GM12878 (cell line): ENCODE measurements around the gene EYS. TPM values are rescaled to one million over a fixed set of nuclear protein-coding genes. Genes with fewer than 3 reads are reported as not detected.

ENCODE experiments used
- ATAC-seq: fragments of 200-7000 bp; cut with Tn5 transposase; 3 replicates; pipeline ENCODE4 v1.9.1; 2020; ENCODE audit warnings: mild to moderate bottlenecking, moderate library complexity
- BruUV-seq: library from RNA; stranded (reverse); fragments of 400-500 nt; replicated peaks from 2 replicates; lab custom pipeline; 2021; lab: Mats Ljungman, UMichigan
- CTCF ChIA-PET: fragments of 300-600 bp; sonication (Branson Sonifier 250); formaldehyde crosslinking; extraction: SDS; loops from one replicate; lab custom pipeline; 2021; ENCODE audit warnings: inconsistent platforms; lab: Yijun Ruan, JAX
- POLR2A ChIA-PET: fragments of 350-600 bp; formaldehyde crosslinking; extraction: SDS; loops from one replicate; lab custom pipeline; 2021; ENCODE audit warnings: inconsistent platforms; lab: Charles Lee
- RAD21 ChIA-PET: fragments of 300-600 bp; sonication (Branson Sonifier 250); formaldehyde crosslinking; loops from one replicate; lab custom pipeline; 2023; ENCODE audit warnings: antibody characterized with exemption; ENCODE audit not compliant: unreplicated experiment; lab: Charles Lee
- SMC1A ChIA-PET: fragments of 300-600 bp; sonication (Branson Sonifier 250); formaldehyde crosslinking; loops from one replicate; lab custom pipeline; 2023; ENCODE audit not compliant: unreplicated experiment, uncharacterized antibody; lab: Charles Lee
- DNase-seq: peaks from one replicate; pipeline ENCODE4 v3.0.0-alpha.2; 2011; ENCODE audit warnings: low read depth, low spot score
- FAIRE-seq: peaks from 3 replicates; lab custom pipeline; 2011; peaks lifted over from hg19 to GRCh38; lab: Jason Lieb, UNC
- H2AFZ ChIP-seq: 2 replicates; pipeline ENCODE4 v1.6.0; 2011; ENCODE audit warnings: low read depth, low read length, control low read depth; ENCODE audit not compliant: control insufficient read depth
- H3K27ac ChIP-seq: 2 replicates; pipeline ENCODE4 v1.5.1; 2011; ENCODE audit warnings: control low read depth; ENCODE audit not compliant: control insufficient read depth, insufficient read depth
- H3K27me3 ChIP-seq, 2 experiments: replicated peaks in 1 of 2; 2 replicates each; pipeline versions ENCODE4 v1.6.0 to v1.6.1; 2011; ENCODE audit warnings: low read length in 1 of 2; ENCODE audit not compliant: control insufficient read depth in 2 of 2, insufficient read depth in 2 of 2
- H3K36me3 ChIP-seq, 2 experiments: 2 replicates each; pipeline ENCODE4 v1.5.1; 2011; ENCODE audit warnings: low read length in 1 of 2; ENCODE audit not compliant: control insufficient read depth in 2 of 2, insufficient read depth in 2 of 2
- H3K4me1 ChIP-seq: 2 replicates; pipeline ENCODE4 v1.6.1; 2011; ENCODE audit warnings: mild to moderate bottlenecking, low read length, moderate library complexity, mixed read lengths; ENCODE audit not compliant: control insufficient read depth, insufficient read depth
- H3K4me2 ChIP-seq: 2 replicates; pipeline ENCODE4 v1.6.0; 2011; ENCODE audit warnings: control low read depth; ENCODE audit not compliant: control insufficient read depth, insufficient read depth
- H3K4me3 ChIP-seq: fragments of 200-600 bp; sonication (generic); 2 replicates; pipeline ENCODE4 v1.5.1; 2016
- H3K79me2 ChIP-seq: 2 replicates; pipeline ENCODE4 v1.6.0; 2011; ENCODE audit warnings: low read length; ENCODE audit not compliant: control insufficient read depth, insufficient read depth
- H3K9ac ChIP-seq: 2 replicates; pipeline ENCODE4 v1.8.0; 2011; ENCODE audit warnings: low read length, control low read depth, mixed read lengths; ENCODE audit not compliant: control insufficient read depth, insufficient read depth
- H3K9me3 ChIP-seq: replicated peaks from 3 replicates; pipeline ENCODE4 v1.5.1; 2011; ENCODE audit warnings: mild to moderate bottlenecking, low read length; ENCODE audit not compliant: control insufficient read depth, insufficient read depth
- H4K20me1 ChIP-seq: 2 replicates; pipeline ENCODE4 v1.6.0; 2011; ENCODE audit not compliant: control insufficient read depth, insufficient read depth
- ATF7 ChIP-seq: fragments of 450-650 bp; IDR thresholded peaks from 2 replicates; pipeline ENCODE4 v1.6.1; 2016; ENCODE audit warnings: low read depth, mild to moderate bottlenecking
- CHD2 ChIP-seq: IDR thresholded peaks from 2 replicates; pipeline ENCODE4 v1.6.1; 2011; ENCODE audit warnings: low read depth, low read length, improper control_type of control experiment, borderline replicate concordance
- MXI1 ChIP-seq: fragments of 150-350 bp; IDR thresholded peaks from 2 replicates; pipeline ENCODE4 v1.6.1; 2011; ENCODE audit warnings: low read depth, mild to moderate bottlenecking, inconsistent platforms, low read length, improper control_type of control experiment
- NFYA ChIP-seq: IDR thresholded peaks from 2 replicates; pipeline ENCODE4 v1.6.1; 2011; ENCODE audit warnings: low read depth, mild to moderate bottlenecking, low read length, improper control_type of control experiment, borderline replicate concordance
- RELB ChIP-seq: fragments of 450-650 bp; IDR thresholded peaks from 2 replicates; pipeline ENCODE4 v1.6.1; 2017; ENCODE audit warnings: low read depth, mild to moderate bottlenecking, moderate library complexity
- ZNF217 ChIP-seq: fragments of 450-650 bp; IDR thresholded peaks from 2 replicates; pipeline ENCODE4 v1.6.1; 2017; ENCODE audit warnings: antibody characterized with exemption, mild to moderate bottlenecking
- WGBS: methylation state at CpG from one replicate; pipeline ENCODE4 v1.1.6; 2016; ENCODE audit warnings: low lambda C conversion rate; ENCODE audit not compliant: insufficient replicate concordance, insufficient coverage; ENCODE audit errors: missing lambda C conversion rate; 5-methylcytosine and 5-hydroxymethylcytosine counted together
- in situ Hi-C: fragments of 300-500 bp; cut with MboI; formaldehyde crosslinking; loops from 9 replicates; pipeline ENCODE4 v1.14.3; 2018; ENCODE audit warnings: mixed read lengths
- intact Hi-C: fragments of 100-400 bp; cut with micrococcal nuclease; formaldehyde crosslinking; loops from one replicate; pipeline ENCODE4 v1.14.2; 2022; ENCODE audit not compliant: unreplicated experiment
- polyA plus RNA-seq, 11 experiments: library from polyadenylated mRNA; depleted of rRNA in 4 of 11; unstranded in 6 of 11; stranded (reverse) in 5 of 11; fragments of >200 nt; fragmentation: Nextera tagmentation in 4 of 11; fragmentation: Illumina TruSeq in 1 of 11; extraction: Ambion mirVana in 4 of 11; extraction: Trizol in 1 of 11; gene quantifications; 1 replicate in 1 of 11; 2 replicates in 10 of 11; pipeline versions ENCODE4 v1.2.1 to v1.2.3, GENCODE V29; 2011 to 2016; ENCODE audit warnings: inconsistent platforms in 2 of 11, missing spikeins in 2 of 11, low read depth in 1 of 11
- total RNA-seq, 4 experiments: library from RNA; depleted of rRNA in 3 of 4; stranded (reverse); fragments of >200 nt in 3 of 4; fragmentation: Illumina TruSeq in 1 of 4; extraction: Trizol in 1 of 4; gene quantifications; 2 replicates each; pipeline versions ENCODE4 v1.2.1 to v1.2.3, GENCODE V29; 2013 to 2021
- TF ChIP-seq, protein P1 (sequence below): IDR thresholded peaks from 2 replicates; pipeline ENCODE4 v1.6.1; 2012; ENCODE audit warnings: low read depth, low read length, improper control_type of control experiment
- TF ChIP-seq, protein P2 (sequence below): IDR thresholded peaks from 2 replicates; pipeline ENCODE4 v1.6.1; 2012; ENCODE audit warnings: improper control_type of control experiment, low read depth, low read length; ENCODE audit not compliant: insufficient replicate concordance
- TF ChIP-seq, protein P3 (sequence below): fragments of 450-650 bp; IDR thresholded peaks from 2 replicates; pipeline ENCODE4 v1.6.1; 2016; ENCODE audit warnings: mild to moderate bottlenecking

The EYS gene
- total and polyA plus RNA-seq, 10 of the 15 experiments (the other 5 are each of a cell fraction or from before 2014, with no cell fraction given): under 0.01 to 0.14 (median 0.02) TPM; not detected in 1

- no peaks in the 10 kb centered on the region for H3K4me1 ChIP-seq
- no peak overlapping the region for H3K4me2 ChIP-seq
- no peaks in the 10 kb centered on the region for H3K36me3 ChIP-seq
- H2AFZ ChIP-seq: no peak overlapping the region
- no peak for FAIRE-seq
- intact Hi-C loops: no loop called here
- POLR2A ChIA-PET: no interaction called here
- ATAC-seq: no peak
- no peak overlapping the region for H3K4me3 ChIP-seq
- H3K27ac ChIP-seq: no peak overlapping the region
- TF ChIP-seq ATF7 (no peak), RELB (no peak), ZNF217 (no peak), CHD2 (no peak), MXI1 (no peak), NFYA (no peak)
- TF ChIP-seq, protein P1, sequence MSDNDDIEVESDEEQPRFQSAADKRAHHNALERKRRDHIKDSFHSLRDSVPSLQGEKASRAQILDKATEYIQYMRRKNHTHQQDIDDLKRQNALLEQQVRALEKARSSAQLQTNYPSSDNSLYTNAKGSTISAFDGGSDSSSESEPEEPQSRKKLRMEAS: no peak
- TF ChIP-seq, protein P2, sequence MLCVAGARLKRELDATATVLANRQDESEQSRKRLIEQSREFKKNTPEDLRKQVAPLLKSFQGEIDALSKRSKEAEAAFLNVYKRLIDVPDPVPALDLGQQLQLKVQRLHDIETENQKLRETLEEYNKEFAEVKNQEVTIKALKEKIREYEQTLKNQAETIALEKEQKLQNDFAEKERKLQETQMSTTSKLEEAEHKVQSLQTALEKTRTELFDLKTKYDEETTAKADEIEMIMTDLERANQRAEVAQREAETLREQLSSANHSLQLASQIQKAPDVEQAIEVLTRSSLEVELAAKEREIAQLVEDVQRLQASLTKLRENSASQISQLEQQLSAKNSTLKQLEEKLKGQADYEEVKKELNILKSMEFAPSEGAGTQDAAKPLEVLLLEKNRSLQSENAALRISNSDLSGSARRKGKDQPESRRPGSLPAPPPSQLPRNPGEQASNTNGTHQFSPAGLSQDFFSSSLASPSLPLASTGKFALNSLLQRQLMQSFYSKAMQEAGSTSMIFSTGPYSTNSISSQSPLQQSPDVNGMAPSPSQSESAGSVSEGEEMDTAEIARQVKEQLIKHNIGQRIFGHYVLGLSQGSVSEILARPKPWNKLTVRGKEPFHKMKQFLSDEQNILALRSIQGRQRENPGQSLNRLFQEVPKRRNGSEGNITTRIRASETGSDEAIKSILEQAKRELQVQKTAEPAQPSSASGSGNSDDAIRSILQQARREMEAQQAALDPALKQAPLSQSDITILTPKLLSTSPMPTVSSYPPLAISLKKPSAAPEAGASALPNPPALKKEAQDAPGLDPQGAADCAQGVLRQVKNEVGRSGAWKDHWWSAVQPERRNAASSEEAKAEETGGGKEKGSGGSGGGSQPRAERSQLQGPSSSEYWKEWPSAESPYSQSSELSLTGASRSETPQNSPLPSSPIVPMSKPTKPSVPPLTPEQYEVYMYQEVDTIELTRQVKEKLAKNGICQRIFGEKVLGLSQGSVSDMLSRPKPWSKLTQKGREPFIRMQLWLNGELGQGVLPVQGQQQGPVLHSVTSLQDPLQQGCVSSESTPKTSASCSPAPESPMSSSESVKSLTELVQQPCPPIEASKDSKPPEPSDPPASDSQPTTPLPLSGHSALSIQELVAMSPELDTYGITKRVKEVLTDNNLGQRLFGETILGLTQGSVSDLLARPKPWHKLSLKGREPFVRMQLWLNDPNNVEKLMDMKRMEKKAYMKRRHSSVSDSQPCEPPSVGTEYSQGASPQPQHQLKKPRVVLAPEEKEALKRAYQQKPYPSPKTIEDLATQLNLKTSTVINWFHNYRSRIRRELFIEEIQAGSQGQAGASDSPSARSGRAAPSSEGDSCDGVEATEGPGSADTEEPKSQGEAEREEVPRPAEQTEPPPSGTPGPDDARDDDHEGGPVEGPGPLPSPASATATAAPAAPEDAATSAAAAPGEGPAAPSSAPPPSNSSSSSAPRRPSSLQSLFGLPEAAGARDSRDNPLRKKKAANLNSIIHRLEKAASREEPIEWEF: no peak
- TF ChIP-seq, protein P3, sequence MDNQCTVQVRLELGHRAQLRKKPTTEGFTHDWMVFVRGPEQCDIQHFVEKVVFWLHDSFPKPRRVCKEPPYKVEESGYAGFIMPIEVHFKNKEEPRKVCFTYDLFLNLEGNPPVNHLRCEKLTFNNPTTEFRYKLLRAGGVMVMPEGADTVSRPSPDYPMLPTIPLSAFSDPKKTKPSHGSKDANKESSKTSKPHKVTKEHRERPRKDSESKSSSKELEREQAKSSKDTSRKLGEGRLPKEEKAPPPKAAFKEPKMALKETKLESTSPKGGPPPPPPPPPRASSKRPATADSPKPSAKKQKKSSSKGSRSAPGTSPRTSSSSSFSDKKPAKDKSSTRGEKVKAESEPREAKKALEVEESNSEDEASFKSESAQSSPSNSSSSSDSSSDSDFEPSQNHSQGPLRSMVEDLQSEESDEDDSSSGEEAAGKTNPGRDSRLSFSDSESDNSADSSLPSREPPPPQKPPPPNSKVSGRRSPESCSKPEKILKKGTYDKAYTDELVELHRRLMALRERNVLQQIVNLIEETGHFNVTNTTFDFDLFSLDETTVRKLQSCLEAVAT: no peak
- no peaks in the 10 kb centered on the region for H4K20me1 ChIP-seq
- no peak for DNase-seq
- SMC1A ChIA-PET: no interaction called here
- in situ Hi-C loops: no loop called here
- RAD21 ChIA-PET: no interaction called here
- CTCF ChIA-PET: no interaction called here
- BruUV-seq: no TSS peak
- H3K9ac ChIP-seq: no peak overlapping the region
- WGBS: 0% methylated on average over 1 of the region's 1 CpG
- no peaks in the 10 kb centered on the region for H3K79me2 ChIP-seq
- no peaks in the 10 kb centered on the region for H3K9me3 ChIP-seq
- no peaks in the 10 kb centered on the region for H3K27me3 ChIP-seq
Measured at GRCh38 chr6:65186826-65187225, 520.2 kb downstream of the EYS start.
